Urinary bladder (tissue), 4 donors: ENCODE data around the gene HMCN1. TPM values are rescaled to one million over a fixed set of nuclear protein-coding genes. Genes with fewer than 3 reads are reported as not detected.

Experiments
- DNase-seq: peaks from one replicate; pipeline ENCODE4 v3.0.0-alpha.2; 2015; ENCODE audit errors: extremely low spot score
- H3K27ac ChIP-seq: one replicate; pipeline ENCODE4 v1.5.1; 2013; ENCODE audit warnings: low read depth, mild to moderate bottlenecking, moderate library complexity
- H3K36me3 ChIP-seq: one replicate; pipeline ENCODE4 v1.6.1; 2013; ENCODE audit warnings: mild to moderate bottlenecking, moderate library complexity; ENCODE audit not compliant: insufficient read depth
- H3K4me1 ChIP-seq: one replicate; pipeline ENCODE4 v1.6.1; 2013; ENCODE audit warnings: mild to moderate bottlenecking, moderate library complexity; ENCODE audit not compliant: insufficient read depth
- H3K4me3 ChIP-seq: one replicate; pipeline ENCODE4 v1.5.1; 2013; ENCODE audit warnings: low read depth, low read length
- WGBS: extraction: QIAGEN DNeasy Blood & Tissue Kit; methylation state at CpG from one replicate; pipeline ENCODE4 v1.1.7; 2013; 5-methylcytosine and 5-hydroxymethylcytosine counted together
- polyA plus RNA-seq: library from polyadenylated mRNA; stranded (reverse); fragments of 200-250 nt; gene quantifications from one replicate; pipeline ENCODE4 v1.2.3, GENCODE V29; 2013
- total RNA-seq: library from RNA; depleted of rRNA; stranded (reverse); fragments of >200 nt; gene quantifications from one replicate; pipeline ENCODE4 v1.2.3, GENCODE V29; 2014
- donor health status: healthy with polysubstance abuse.
- donor health status: healthy.

The HMCN1 gene
- total and polyA plus RNA-seq, 2 donors: 2.5 to 36.9 TPM

DNA sequence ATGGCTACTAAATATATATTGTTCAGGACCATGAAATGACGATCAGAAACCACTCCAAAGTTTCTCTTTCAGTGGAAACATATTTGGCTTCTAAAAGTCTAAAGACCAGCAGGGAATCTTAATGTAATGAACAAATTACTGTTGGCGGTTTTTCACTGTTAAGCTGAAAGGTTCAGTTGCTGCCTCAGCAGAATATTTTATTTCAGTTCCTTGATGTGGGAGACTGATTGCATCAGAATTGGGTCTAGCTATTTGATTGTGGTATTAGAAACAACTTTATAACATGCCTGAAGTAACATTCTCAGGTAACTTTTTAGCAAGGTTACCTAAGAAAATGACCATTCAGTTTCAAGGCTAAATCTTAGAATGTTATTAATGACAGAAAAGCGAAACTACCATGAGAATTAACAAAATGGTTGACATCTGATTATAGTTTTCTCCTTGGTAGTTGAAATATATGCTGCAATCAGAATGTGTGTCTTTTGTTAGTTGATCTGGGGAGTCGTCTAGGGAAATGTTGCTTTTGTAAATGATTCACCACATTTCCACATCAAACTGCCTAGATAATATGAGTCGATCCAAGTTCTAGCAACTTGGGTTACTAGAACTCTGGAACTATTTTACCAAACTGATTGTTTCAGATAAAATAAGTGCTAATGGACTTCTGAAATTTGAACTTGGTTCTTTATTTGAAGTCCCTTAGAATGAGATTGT is 200.4 kb downstream of the HMCN1 start:
- Histone ChIP-seq H3K4me3 (no peak overlapping the region), H3K27ac (no peak overlapping the region), H3K36me3 (no peaks in the 10 kb centered on the region), H3K4me1 (no peaks in the 10 kb centered on the region)
- 85% methylated on average over 5 of the region's 5 CpGs for WGBS
- DNase-seq: no peak

- Histone ChIP-seq H3K4me1 (no peaks in the 10 kb centered on the region), H3K36me3 (no peaks in the 10 kb centered on the region), H3K4me3 (no peak overlapping the region), H3K27ac (no peak overlapping the region)
- no peak for DNase-seq
Observed at GRCh38 chr1:185935360-185935759, 201.2 kb downstream of the HMCN1 start.

- Histone ChIP-seq H3K36me3 (no peaks in the 10 kb centered on the region), H3K4me3 (no peak overlapping the region), H3K4me1 (no peaks in the 10 kb centered on the region), H3K27ac (no peak overlapping the region)
- WGBS: 40% methylated on average over 1 of the region's 1 CpG
- DNase-seq: no peak
Observed at GRCh38 chr1:185936641-185937040, 202.4 kb downstream of the HMCN1 start.

DNA sequence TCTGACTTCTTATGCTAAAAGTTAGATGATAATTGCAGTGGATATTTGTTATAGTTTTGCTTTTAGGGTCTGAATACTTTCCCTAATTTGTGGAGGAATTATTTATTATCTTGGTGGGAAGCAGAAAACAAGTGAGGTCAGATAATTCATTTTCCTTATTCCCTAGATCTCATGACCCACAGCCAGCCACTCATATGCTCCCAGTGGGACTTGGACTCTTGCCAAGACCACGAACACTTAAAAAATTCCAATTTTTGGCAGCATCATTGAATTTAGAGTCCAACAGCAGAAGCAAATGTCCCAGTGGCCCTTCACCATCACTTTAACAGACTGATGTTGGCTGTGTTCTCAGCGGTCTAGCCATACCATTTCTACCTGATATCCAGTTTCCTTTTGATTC is 204.2 kb downstream of the HMCN1 start:
- no peaks in the 10 kb centered on the region for H3K4me1 ChIP-seq
- H3K36me3 ChIP-seq: no peaks in the 10 kb centered on the region
- no peak overlapping the region for H3K4me3 ChIP-seq
- 54% methylated on average over 2 of the region's 2 CpGs for WGBS
- DNase-seq: no peak
- no peak overlapping the region for H3K27ac ChIP-seq

- no peak for DNase-seq
- H3K27ac ChIP-seq: no peak overlapping the region
- WGBS: 55% methylated on average over 3 of the region's 3 CpGs
- no peaks in the 10 kb centered on the region for H3K36me3 ChIP-seq
- no peak overlapping the region for H3K4me3 ChIP-seq
- H3K4me1 ChIP-seq: no peaks in the 10 kb centered on the region
Observed at GRCh38 chr1:185939142-185939541, 205.0 kb downstream of the HMCN1 start.

DNA sequence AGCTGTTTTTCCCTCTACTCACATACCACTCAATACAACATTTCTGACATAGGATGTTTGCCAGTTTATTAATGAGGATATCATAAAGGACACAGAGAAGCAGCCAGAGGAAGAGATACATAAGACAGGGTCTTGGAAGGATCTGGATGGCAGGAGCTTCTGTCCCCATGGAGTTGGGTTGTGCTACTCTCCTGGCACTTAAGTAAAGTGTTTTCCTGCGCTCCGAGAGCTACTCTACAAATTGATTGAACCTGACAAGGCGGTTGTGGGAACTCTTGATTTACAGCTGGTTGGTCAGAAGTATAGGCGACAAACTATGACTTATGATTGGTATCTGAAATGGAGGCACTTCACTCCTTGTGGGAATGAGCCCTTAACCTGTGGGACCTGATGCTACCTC is 208.8 kb downstream of the HMCN1 start:
- H3K4me3 ChIP-seq: no peak overlapping the region
- DNase-seq: no peak
- WGBS: 97% methylated on average over 4 of the region's 4 CpGs

DNA sequence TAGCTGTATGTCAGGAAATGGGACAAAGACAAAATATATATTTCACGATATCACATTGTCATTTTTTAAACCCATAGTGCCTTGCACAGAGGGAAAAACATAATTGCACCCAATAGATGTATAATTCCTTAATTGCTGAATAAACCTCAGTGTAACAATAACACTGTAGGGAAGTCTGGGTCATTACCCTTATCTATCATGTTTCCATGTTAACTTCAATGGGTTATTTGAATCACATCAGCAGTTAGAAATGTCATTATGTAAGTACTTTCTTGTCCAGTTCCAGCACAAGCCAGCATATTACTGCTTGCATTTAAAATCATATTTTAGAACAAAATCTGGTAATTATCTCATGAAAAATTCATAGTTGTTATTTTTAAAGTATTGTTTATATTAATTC is 222.7 kb downstream of the HMCN1 start:
- Histone ChIP-seq H3K4me1 (no peaks in the 10 kb centered on the region), H3K27ac (no peak overlapping the region), H3K36me3 (no peaks in the 10 kb centered on the region), H3K4me3 (no peak overlapping the region)
- no peak for DNase-seq
- WGBS: 84% methylated on average over 1 of the region's 1 CpG

More for the DNA sequence above, 208.8 kb downstream of the HMCN1 start:
- Histone ChIP-seq H3K27ac (no peak overlapping the region), H3K36me3 (no peaks in the 10 kb centered on the region), H3K4me1 (no peaks in the 10 kb centered on the region)

- 86% methylated on average over 3 of the region's 3 CpGs for WGBS
- Histone ChIP-seq H3K4me1 (no peaks in the 10 kb centered on the region), H3K36me3 (no peaks in the 10 kb centered on the region), H3K27ac (no peak overlapping the region), H3K4me3 (no peak overlapping the region)
- no peak for DNase-seq
Observed at GRCh38 chr1:185957441-185958363, 223.5 kb downstream of the HMCN1 start.

GRCh38 chr1:185960422-185961321 is 226.5 kb downstream of the HMCN1 start:
- Histone ChIP-seq H3K27ac (no peak overlapping the region), H3K4me3 (no peak overlapping the region), H3K4me1 (no peaks in the 10 kb centered on the region), H3K36me3 (no peaks in the 10 kb centered on the region)
- 47% methylated on average over 5 of the region's 5 CpGs for WGBS
- DNase-seq: no peak

DNA sequence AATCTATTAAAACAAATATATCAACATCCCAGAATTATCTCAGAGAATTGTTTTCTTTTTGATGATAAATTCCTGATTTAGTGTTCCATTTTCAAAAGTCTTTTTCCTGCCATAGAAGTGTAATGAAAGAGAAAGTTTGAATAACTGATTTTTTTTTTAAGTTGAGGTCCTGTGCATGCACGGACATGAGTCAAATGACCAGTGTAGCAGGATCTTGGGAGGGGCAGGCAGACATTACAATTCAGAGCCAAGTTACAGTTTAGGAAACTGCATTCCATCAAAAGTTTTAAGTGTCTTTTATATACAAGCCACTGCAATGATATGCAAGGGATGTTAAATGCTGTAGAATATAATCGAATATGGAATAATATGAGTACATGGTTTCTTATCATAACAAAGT is 227.5 kb downstream of the HMCN1 start:
- H3K36me3 ChIP-seq: no peaks in the 10 kb centered on the region
- DNase-seq: peak; percentile 4
- WGBS: 17% methylated on average over 2 of the region's 2 CpGs
- no peak overlapping the region for H3K27ac ChIP-seq
- no peaks in the 10 kb centered on the region for H3K4me1 ChIP-seq
- H3K4me3 ChIP-seq: no peak overlapping the region

GRCh38 chr1:185964946-185965345 is 230.8 kb downstream of the HMCN1 start:
- Histone ChIP-seq H3K4me1 (no peaks in the 10 kb centered on the region), H3K36me3 (no peaks in the 10 kb centered on the region), H3K27ac (no peak overlapping the region), H3K4me3 (no peak overlapping the region)
- 26% methylated on average over 3 of the region's 3 CpGs for WGBS
- no peak for DNase-seq

- Histone ChIP-seq H3K27ac (no peak overlapping the region), H3K4me3 (no peak overlapping the region), H3K4me1 (no peaks in the 10 kb centered on the region), H3K36me3 (no peaks in the 10 kb centered on the region)
- peak; percentile 15 for DNase-seq
- 54% methylated on average over 3 of the region's 3 CpGs for WGBS
Observed at GRCh38 chr1:185965870-185966269, 231.7 kb downstream of the HMCN1 start.

DNA sequence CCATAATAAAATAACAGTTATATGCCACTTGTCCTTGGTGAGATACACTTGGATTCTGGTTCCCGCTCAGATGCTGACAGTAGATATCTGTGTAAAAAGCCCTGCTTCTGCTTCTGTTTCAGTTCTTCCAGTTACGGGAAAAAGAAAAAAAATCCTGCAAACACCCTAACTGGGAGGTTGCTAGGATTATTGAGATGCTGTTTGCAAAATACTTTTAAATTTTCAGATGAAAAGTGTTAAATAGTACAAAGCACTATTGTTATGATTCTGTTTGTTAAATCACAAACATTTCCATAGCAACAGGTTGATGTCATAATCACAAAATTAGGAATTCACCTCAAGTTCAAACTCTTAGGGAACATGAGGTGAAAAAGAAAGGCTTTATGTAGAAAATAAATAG is 232.3 kb downstream of the HMCN1 start:
- no peak for DNase-seq
- Histone ChIP-seq H3K36me3 (no peaks in the 10 kb centered on the region), H3K27ac (no peak overlapping the region), H3K4me3 (no peak overlapping the region), H3K4me1 (no peaks in the 10 kb centered on the region)
- WGBS: 68% methylated on average over 2 of the region's 2 CpGs
